RKO (cell line): ENCODE measurements around the gene CST8.

ENCODE experiments used
- DNase-seq: peaks from one replicate; pipeline ENCODE4 v3.0.0-alpha.2; 2016; ENCODE audit warnings: low spot score

Gene CST8

DNA sequence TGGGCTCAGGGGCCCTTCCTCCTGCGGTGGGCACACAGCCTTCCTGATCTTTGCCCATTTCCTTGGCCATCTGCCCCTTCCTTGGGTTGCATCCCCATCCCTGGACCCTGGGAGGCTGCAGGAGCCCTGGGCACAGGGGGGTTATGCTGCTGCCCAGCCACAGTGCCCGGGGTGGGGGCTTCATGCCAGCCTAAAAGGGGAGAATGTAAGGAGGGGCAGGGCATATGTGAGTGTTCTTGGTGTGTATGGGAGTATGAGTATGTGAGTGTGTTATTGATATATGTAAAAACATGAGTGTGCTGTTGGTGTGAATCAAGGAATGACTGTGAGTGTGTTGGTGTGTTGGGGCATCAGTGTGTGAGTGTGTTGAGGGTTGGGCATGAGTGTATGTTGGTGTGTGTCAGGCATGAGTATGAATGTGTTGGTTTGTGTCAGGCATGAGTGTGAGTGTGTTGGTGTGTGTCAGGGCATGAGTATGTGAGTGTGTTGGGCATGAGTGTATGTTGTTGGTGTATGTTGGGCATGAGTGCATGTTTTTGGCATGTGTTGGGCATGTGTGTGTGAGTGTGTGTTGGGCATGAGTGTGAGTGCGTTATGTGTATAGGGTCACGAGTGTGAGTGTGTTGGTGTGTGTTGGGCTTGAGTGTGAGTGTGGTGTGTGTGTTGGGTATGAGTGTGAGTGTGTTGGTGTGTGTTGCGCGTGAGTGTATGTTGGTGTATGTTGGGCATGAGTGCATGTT is 14.7 kb upstream of the CST8 start:
- DNase-seq, result no peak

DNA sequence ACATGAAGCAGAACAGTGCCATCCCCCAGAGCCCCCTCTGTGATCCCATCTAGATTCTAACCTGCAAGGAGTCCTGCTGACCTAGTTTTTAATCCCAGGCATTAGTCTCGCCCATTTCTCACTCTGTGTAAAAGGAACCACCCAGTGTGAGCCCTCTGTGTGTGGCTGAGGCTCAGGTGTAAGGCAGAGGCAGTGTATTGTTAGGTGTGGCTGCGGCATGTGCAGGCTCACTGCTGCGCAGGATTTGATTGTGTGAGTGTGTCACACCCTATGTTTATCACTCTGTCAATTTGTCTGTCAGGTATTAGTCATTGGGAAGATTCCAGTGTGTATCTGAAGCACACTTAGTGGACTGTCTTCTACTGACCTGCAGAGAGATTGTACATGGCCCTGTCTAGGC is 13.7 kb upstream of the CST8 start:
- DNase-seq, result no peak

DNA sequence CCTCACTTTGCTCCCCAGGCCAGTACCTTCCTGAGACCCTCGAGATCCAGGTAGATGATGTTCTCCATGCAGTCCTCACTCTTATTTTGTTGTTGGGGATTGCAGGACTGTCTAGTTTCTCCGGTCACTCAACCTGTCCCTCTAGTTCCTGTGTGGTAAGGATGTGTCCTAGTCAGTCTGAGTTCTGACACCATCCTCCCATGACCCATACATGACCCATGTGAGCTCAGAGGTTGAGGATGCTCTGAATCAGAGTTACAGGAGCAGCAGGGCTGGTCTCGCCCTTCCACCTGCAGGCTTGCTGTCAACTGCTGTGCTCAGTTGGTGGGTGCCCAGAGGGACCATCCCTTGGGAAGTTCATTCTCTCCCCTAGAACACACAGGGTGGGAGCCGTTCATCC is 11.9 kb upstream of the CST8 start:
- DNase-seq, result no peak

DNA sequence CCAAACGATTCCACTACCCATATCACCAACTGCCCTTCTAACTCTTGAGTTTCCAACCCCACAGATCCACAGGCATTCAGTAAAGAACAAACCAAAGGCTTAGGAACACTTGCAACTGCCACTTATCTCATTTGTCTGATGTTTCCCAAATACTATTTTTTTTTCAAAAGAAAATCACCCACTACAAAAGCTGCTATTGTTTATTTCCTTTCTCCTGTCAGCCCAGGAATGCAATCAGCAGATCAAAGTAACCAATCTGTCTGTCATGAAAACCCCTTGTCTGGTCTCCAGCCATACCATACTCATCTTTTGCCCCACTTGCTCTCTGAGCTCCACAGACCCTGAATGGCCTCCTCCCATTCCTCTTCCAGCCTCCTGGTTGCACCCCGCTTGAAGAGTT is 8.8 kb upstream of the CST8 start:
- DNase-seq, result no peak

DNA sequence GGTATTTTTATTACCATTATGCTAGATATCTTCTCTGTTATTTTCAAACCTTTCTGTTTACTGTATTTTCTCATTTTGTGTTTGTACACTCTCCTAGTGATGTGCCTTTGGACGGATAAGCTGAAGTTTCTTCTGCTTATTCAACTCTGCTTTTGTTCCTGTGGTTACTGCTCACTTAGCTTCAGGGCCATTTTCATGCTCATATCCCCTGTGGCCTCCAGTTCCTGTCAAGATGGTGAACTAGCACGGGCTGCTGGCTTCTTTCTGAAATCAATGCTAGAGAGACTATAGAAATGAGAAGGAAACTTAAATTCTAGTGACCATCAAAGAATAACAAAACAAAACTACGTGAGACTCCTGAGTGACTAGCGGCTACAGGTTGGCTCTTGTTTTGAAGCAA is 6.8 kb upstream of the CST8 start:
- no peak for DNase-seq

DNA sequence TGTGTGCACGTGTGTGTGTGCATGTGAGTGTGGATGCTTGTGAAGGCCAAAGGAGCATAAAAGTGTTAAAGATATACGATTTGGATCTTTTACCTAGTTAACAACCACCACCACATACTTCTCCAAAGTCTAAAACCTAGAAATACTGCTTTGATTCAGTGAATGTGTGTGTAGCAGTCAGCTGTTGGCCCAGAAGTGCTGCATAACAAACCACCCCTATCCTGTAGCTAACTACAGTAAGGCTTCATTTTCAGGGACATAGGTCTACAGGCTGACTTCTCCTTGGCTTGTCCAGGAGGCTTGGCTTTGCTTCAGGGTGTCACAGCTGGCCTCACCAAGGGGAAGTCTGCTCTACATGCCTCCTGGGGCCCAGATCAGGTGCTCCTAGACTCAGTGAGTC is 2.4 kb upstream of the CST8 start:
- no peak for DNase-seq

DNA sequence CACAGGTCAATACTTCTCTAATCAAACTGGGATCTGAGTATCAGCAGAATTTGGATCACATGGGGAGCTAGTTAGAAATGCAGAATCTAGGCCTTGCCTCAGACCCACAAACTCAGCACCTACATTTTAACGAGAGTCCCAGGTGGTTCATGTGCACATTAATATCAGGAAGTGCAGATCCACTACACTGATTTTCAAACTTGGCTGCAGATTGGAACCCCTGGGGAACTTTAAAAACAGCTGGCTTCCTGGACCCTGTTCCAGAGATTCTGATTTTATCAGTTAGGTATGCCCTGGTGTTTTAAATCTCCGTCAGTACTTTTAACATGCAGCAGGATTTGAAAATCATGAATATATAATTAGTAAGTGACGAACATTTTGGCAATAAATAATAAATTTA is 1.9 kb upstream of the CST8 start:
- DNase-seq, result no peak

DNA sequence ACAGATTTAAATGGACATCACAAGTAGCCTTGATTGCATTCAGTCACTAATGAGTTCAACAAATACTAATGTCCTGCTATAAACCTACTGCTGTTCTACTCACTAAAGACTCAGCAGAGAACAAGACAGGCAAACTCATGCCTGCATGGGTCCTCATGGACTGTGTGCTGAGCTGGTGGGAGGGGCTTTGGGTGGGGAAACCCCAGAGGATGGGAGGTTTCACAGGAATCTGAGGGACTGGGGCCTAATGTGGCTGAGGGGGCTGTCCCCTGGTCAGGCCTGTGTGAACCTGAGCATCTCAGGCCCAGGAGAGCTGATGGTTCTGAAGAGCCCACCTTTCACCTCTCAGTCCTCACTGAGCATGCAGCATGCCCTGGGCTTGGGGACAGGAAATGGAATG is 1.4 kb downstream of the CST8 start:
- DNase-seq, result no peak

DNA sequence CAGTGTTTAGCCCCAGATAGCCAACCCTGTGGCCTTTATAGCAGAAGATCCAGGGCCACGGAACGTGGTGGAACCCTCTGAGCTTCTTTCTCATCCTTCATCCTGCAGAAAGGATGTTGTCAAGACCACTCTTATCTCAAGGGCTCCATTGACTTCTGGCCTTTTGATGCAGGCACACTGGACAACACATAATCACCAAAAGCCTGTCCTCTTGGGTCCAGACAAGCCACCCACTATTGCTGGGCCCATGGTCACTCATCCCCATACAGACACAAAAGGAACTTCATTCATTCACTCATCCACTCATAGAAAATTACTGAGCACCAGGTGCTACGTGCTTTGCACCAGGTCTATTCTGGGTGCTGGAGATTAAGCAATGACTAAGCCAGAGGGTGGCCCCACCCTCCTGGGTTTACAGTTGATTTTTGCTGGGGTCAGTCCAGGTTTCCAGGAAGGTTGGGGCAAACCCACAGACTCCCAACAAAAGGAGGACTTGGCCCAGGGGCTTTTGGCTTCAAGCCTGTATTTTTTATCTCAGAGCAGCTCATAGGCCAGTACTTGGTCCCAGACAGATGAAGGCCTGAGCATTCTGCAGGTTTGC is 2.4 kb downstream of the CST8 start:
- DNase-seq, result no peak

DNA sequence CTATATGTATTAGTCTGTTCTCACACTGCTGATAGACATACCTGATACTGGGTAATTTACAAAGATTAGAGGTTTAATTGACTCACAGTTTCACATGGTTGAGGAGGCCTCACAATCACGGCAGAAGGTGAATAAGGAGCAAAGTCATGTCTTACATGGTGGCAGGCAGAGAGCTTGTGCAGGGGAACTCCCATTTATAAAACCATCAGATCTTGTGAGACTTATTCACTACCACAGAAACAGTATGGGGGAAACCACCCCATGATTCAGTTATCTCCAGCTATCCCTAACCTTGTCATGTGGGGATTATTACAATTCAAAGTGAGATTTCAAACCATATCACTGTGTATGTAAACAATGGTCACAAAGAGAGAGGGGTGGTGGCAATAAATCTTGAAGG is 6.6 kb downstream of the CST8 start:
- no peak for DNase-seq

DNA sequence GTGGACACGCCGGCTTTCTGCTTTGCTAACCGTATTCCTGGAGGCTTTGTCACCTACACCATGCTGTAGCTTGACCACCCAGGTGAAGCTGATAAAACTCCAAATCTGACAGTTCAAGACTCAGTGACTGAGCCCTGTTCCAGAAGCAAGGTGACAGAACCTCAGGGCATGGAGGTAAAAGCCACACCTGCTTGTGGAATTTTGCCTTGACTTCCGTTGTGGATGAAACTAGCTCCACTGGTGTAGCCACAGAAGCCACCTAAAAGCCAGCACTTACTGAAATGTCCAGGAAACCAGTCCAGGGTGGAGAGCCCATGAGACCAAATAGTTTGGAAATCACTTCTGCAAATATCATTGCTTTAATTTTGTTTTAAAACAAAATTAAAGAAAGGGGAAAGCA is 11.0 kb downstream of the CST8 start:
- no peak for DNase-seq

DNA sequence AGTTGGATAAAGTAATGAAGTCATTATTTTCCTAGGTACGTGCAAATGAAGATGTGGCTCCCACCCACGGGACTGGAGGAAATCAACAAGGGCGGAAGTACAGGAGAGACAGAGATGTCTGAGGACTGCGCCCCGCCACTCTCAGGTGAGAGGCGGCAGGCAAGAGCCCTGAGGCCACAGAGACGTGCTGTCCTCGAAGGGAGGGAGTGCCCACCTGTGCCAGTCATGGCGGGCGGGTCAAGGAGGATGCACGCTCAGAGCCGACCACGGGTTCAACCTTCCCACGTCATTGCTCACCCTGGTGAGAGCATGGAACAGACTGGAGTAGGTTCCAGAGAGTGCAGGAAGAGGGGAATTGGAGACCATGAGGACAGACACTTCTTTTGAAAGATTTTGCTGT is 12.7 kb downstream of the CST8 start:
- no peak for DNase-seq

DNA sequence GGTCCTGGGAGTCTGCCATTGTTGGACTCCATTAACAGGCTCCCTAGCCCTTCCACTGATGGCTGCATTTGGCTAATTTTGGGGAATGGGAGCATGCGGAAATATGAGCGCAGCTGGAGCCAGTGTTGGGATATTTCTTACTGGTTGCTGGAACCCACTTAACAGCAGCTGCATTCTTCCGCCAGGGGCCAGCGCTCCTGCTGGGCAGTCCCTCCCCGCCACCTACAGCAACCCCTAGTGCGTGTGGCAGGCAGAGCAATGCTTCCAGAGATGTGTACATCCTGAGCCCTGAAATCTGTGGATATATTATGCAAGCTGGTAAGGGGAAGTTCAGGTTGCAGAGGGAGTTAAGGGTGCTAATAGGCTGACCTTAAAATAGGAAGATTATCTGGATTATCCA is 16.4 kb downstream of the CST8 start:
- DNase-seq, result no peak

DNA sequence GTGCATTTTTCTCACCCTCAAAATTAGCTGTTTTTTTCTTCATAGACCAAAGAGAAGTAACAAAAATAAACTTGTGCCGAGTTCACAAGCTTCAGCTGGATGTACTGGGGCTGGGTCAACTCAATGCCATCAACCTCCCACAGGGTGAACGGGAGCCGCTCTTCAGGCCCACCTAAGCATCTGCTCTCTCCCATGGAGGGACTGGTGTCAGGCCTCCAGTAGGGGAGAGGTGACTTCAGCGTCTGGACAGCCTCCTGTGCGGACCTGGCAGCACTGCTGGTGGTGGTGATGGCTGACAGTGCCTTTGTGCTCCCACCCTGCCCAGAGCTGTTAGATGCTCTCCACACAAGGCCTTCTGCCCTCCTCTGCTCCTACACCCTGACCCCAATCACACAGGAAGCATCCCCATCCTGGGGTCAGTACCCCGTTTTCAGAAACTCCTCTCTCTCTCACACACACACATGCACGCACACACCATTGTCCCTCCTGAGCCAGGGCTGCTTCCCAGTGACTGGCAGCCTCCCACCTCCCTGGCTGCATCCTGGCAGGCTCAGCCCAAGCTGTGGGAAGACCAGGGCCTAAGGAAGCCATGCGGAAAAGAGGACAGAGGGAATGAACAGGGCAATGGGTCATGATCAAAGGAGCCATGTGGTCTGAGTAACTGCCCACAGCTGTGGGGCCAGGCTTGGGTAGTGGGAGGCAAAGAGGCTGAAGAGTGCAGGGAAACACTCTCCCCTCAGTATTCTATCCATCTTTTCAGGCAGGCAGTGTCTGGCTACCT is 17.7 kb downstream of the CST8 start:
- DNase-seq, result no peak

DNA sequence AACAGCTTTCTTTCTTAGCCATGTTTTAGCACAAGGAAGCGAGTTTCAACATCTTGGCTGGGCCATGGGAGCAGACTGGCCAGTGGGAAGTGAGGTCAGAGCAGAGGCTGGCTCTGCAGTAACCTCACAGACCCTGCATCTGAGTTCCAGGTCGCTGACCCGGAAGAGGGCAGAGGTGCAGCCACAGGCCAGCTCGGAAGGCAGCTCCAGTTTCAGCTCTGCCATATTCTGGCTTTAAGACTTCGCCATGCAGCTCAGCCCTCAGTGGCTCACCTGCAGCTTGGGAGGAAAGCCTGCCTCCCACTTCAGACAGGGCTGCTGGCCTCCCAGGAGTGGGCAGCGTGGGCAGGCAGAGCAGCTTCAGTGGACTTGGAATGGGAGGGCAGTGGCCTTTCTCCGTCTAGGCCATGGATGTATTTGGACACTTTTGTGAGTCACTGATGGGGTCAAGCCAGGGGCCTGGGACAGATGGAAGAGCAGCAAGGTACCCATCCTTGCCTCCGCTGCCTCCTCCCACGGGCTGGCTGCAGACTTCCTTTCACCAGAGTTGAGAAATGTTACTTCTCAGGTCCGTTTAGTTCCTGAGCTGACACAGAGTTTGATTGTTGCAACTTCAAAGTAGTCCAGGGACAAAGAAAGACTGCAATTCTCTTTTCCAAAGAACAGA is 18.5 kb downstream of the CST8 start:
- DNase-seq, result no peak

DNA sequence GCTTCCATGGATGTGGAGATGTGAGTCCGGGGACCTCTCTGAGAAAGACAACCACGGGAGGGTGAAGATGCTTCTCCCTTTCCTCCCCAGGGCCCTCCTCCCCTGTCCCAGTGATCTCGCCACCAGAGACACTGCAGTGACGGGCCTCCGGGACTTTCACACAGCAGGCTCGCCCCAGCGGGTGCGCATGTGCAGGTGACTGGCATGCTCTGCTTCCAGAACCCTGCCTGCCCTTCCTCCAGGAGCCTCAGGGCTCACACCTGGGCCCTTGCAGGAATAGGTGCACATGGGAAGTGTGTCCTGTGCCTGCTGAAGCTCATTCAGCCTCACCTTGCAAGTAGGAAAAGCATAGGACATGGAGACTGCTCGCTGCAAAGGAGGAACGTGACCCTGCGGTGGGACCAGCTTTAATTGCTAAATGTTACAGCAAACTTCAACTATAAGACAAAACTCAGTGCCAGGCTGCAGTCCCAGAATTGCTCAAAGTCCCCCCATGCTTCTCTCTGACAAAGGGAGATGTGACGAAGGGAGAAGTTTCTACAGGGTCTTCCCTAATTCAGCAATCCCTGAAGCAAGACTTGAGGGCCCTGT is 19.2 kb downstream of the CST8 start:
- no peak for DNase-seq

DNA sequence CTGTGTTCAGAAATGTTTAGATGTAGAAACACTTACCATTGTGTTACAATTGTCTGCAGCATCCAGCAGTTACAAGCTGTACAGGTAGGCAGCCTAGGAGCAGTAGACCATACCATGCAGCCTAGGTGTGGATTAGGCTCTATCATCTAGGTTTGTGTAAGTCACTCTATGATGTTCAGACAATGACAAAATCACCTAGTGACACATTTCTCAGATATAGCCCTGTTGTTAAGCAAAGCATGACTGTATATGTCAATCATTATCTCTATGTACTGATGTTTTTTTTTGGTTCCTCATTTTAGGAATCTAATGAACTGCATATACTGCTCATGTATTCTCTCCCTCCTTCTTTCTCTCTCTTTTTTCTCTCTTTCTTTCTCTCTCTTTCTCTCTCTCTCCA is 22.2 kb downstream of the CST8 start:
- DNase-seq, result no peak

DNA sequence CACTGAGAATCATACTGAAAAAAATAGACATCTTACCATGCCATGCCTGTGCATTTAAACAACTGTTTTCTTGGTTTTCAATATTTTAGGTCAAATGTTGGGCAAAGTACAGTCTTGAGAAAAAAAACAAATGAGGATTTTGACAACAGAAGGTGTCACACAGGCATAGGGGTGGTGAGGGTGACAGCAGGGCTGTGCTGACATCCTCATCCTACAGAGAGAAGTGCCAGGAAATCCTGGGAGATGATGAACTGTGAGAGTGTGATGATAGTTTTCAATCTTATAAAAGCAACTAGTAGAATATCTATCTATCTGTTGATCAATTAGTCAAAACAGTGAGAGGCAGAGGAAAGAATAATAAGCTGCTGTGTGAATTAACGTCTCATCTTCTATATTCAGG is 23.9 kb downstream of the CST8 start:
- DNase-seq, result no peak

DNA sequence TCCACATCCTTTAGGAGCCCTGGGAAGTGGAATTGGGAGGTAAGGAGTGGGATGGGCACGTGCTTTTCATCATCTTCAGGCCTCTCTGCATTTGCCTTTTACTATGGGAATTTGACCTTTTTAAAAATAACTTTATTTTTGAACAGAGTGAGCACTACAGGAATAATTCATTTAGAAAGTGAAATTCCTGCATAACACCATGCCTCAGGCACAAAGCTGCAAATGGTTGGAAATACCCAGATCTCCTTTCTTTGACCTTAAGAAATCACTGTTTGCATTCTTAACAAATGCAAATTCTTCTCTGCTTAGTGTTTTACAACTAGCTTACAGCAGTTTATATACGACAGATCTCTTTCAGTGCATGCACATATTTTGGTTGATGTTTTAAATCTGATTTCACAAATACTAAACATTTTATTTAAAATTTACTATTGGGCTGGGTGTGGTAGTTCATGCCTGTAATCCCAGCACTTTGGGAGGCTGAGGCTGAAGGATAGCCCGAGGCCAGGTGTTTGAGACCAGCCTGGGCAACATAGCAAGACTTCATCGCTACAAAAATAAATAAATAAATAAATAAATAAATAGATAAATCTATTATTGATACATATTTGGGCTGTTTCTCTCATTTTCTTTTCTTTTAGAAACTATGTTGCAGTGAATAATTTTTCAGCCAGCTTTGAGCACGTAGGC is 24.5 kb downstream of the CST8 start:
- DNase-seq, result no peak

DNA sequence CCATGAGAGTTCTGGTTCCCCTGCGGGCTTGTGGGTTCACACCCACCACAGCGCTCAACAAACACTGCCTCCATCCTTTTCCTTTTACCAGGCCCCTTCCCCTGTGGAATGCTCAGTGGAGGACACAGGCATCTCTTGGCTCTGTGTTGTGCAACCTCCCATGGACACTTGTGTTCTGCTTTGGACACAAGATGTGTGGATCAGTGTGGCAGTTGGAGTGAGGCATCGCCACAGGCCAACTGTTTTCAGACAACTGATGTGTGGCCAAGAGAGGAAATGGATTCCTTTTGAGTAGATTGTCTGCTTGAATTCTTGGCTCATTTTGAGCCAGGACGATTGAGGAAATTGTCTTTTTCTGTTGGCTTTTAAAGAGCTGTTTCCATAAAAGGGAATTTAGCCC is 26.8 kb downstream of the CST8 start:
- no peak for DNase-seq

DNA sequence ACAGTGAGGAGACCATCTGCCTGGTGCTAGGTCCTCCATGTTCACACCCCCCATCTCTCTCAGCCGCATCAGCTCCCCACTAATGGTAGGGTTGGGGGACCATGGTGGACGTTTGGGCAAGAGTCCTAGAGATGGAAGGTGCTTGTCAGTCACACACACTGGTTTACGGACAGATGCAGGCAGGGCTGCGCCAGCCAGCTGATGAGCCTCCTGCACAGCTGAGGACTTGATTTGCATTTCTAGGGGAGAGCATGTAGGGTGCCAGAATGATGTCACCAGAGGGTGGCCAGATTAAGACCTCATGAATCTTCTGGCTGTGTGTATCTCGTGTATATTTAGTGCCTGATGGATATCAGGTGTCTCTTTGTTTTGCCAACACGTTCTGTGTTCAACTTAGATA is 28.6 kb downstream of the CST8 start:
- DNase-seq, result no peak

DNA sequence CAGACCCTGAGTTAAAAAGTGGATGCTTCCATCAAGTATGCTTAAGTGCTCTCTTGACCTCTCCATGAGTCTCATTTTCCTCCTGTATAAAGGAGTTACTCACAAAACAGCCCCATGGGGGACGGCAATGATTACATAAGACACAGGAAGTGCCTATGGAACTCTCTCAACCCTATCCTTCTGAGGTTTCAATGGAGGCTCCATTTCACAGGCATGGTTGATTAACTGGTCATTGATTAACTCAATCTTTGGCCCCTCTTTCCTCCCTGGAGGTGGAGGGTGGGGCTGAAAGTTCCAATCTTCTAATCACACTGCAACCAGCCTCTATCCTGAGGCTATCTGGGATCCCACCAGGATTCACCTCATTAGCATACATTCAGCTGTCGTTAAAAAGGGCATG is 29.3 kb downstream of the CST8 start:
- no peak for DNase-seq
